ENCODE results near the gene MRPS18A. TPM values are rescaled to one million over a fixed set of nuclear protein-coding genes. Genes with fewer than 3 reads are reported as not detected.
A peak's percentile ranks its signal among the peaks of the same experiment; 100 is the strongest.

MRPS18A gene
- total RNA-seq, 1 donor from 2014 or later, result 29.8 TPM

GRCh38 chr6:43670623-43670986 is 17.0 kb downstream of the MRPS18A start:
- TF ChIP-seq CTCF (IDR thresholded peaks at IDR 0.05), result no peak
- intact Hi-C loops (cut with DNase I), result no loop called here
- Histone ChIP-seq H3K27me3 (no peaks in the 10 kb centered on the region), H3K4me3 (no peak overlapping the region), H3K27ac (peak overlapping the region in 1 of 2 donors; percentile 62), H3K36me3 (peaks cover 32 to 48% of the 10 kb centered on the region in 2 donors), H3K4me1 (peaks cover 27 to 32% of the 10 kb centered on the region in 2 donors), H3K9me3 (no peaks in the 10 kb centered on the region)
- no peak for DNase-seq (ENCODE audit: low spot score in 2 of 2)

DNA sequence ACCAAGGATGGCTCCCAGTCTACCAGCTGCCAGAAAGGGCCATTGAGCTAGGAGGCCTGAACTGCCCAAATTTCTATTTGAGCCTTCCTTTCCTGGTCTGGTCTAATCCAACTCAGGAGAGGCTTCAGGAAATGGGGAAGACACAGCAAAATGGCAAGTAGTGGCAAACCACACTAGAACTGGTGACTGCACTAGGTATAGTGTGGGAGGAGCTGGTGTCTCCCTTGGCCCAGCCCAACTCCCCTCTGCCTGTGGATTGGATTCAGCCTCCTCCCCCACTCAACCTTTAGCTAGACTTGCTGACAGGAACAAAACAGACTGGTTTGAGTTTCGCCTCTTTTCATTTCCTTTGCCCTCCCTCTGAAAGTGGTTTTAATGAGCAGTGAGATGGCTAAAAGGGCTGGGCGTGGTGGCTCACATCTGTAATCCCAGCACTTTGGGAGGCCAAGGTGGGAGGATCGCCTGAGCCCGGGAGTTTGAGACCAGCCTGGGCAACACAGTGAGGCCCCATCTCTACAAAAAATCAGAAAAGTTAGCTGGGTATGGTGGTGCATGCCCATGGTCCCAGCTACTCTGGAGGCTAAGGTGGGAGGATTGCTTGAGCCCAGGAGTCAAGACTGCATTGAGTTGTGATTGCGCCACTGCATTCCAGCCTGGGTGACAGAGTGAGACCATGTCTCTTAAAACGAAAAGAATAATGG is 17.5 kb downstream of the MRPS18A start:
- no peak for TF ChIP-seq CTCF (IDR thresholded peaks at IDR 0.05)
- Histone ChIP-seq H3K36me3 (peaks cover 27 to 43% of the 10 kb centered on the region in 2 donors), H3K4me3 (no peak overlapping the region), H3K27me3 (no peaks in the 10 kb centered on the region), H3K4me1 (peaks cover 27 to 32% of the 10 kb centered on the region in 2 donors), H3K27ac (peak overlapping the region; percentile 62 to 79), H3K9me3 (no peaks in the 10 kb centered on the region)
- no peak for DNase-seq (ENCODE audit: low spot score in 2 of 2)
- intact Hi-C loops (cut with DNase I), result loop anchor here (2.0 kb wide), 2 partner anchors 39 to 99 kb away; no protein-coding TSS in a partner anchor

GRCh38 chr6:43669050-43669921 is 18.3 kb downstream of the MRPS18A start:
- Histone ChIP-seq H3K36me3 (peaks cover 22 to 35% of the 10 kb centered on the region in 2 donors), H3K27me3 (no peaks in the 10 kb centered on the region), H3K4me3 (no peak overlapping the region), H3K27ac (peak overlapping the region; percentile 62 to 79), H3K9me3 (no peaks in the 10 kb centered on the region), H3K4me1 (peaks cover 27 to 32% of the 10 kb centered on the region in 2 donors)
- DNase-seq (ENCODE audit: low spot score in 2 of 2), result peak in 1 of 2 donors; percentile 82
- no peak for TF ChIP-seq CTCF (IDR thresholded peaks at IDR 0.05)
- intact Hi-C loops (cut with DNase I), result loop anchor here (2.0 kb wide), 2 partner anchors 38 to 100 kb away; no protein-coding TSS in a partner anchor

DNA sequence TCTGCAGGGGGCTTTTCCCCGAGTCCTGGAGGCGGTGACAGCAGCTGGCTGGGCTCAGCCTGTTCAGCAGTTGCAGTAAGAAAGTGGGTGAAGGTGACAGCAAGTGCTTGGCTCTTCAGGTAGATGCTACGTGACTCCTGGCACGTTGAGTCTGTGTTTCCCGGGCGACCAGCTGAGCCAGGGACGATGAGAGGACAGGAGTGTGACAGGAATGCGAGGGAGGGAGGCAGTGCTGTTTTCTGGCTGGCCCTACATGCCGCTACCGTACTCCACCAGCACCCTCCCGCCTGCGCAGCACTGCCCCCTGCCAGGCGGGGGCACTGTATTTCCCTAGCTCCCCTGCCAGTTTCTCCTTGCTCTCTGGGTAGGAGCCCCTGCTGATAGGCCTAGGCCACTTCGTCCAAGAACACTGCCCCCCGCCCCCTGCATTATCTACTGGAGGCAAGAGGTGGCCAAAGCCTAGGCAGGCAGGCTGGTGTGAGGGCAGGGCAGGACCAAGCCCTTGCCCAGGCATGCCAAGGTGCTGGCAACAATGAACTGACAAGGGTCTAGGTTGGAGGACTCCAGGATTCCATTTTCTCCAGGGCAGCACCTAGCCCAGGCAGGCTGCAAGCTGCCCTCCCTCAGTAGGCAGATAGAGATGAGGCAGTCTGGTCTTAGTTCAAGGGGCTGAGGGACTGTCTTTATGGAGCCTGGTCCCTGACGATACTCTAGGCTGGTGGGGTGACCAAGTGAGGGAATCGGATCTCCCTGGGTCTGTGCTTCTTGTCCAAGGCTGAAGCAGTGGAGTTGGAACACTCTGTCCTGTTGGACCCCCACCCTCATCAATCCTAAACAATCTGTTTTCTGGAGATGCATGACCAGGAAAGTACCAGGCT is 19.2 kb downstream of the MRPS18A start:
- Histone ChIP-seq H3K36me3 (peaks cover 14 to 26% of the 10 kb centered on the region in 2 donors), H3K27me3 (no peaks in the 10 kb centered on the region), H3K4me3 (peak overlapping the region in 1 of 2 donors; percentile 35), H3K4me1 (peaks cover 25 to 30% of the 10 kb centered on the region in 2 donors), H3K9me3 (no peaks in the 10 kb centered on the region), H3K27ac (peak overlapping the region; percentile 62 to 79)
- intact Hi-C loops (cut with DNase I), result loop anchor here (2.0 kb wide), 2 partner anchors 38 to 100 kb away; no protein-coding TSS in a partner anchor
- DNase-seq (ENCODE audit: low spot score in 2 of 2), result peak in 1 of 2 donors; percentile 74
- TF ChIP-seq CTCF (IDR thresholded peaks at IDR 0.05), result peak; percentile 30 to 56 (median 32)

Measured in ascending aorta (tissue), 2 donors.